HEK293 (cell line): ENCODE results near the gene S100A11.
A peak's percentile ranks its signal among the peaks of the same experiment; 100 is the strongest.

Source experiments
- CTCF ChIA-PET: fragments of 350-600 bp; formaldehyde crosslinking; extraction: SDS; loops from one replicate; lab custom pipeline; 2021; ENCODE audit warnings: antibody characterized with exemption; lab: Yijun Ruan, JAX
- POLR2A ChIA-PET: fragments of 300-600 bp; formaldehyde crosslinking; extraction: SDS; loops from one replicate; lab custom pipeline; 2020; ENCODE audit warnings: antibody characterized with exemption, inconsistent platforms; lab: Yijun Ruan, JAX
- H3K27ac ChIP-seq: fragments of 200-500 bp; sonication (Bioruptor generic); 2 replicates; pipeline ENCODE4 v1.5.1; 2014; ENCODE audit warnings: low read depth, low read length, control low read depth, inconsistent platforms; ENCODE audit errors: extremely low read depth
- H3K36me3 ChIP-seq, 2 experiments: fragments of 200-500 bp in 1 of 2; sonication (Bioruptor generic) in 1 of 2; 1 replicate in 1 of 2; 2 replicates in 1 of 2; pipeline ENCODE4 v1.5.1; 2014 to 2017; ENCODE audit warnings: inconsistent platforms in 2 of 2, low read length in 2 of 2; ENCODE audit not compliant: control insufficient read depth in 2 of 2, insufficient read depth in 1 of 2
- H3K4me1 ChIP-seq: fragments of 200-500 bp; sonication (Bioruptor generic); 2 replicates; pipeline ENCODE4 v1.5.1; 2014; ENCODE audit warnings: mild to moderate bottlenecking, low read length, inconsistent platforms; ENCODE audit not compliant: control insufficient read depth, insufficient read depth
- H3K4me3 ChIP-seq: 2 replicates; pipeline ENCODE4 v1.5.1; 2011; ENCODE audit warnings: low read depth, mild to moderate bottlenecking, control low read depth, low read length, moderate library complexity
- H3K9me3 ChIP-seq: fragments of 200-500 bp; sonication (Bioruptor generic); 2 replicates; pipeline ENCODE4 v1.5.1; 2014; ENCODE audit warnings: low read depth, low read length, inconsistent platforms; ENCODE audit not compliant: control insufficient read depth, insufficient read depth
- ATF2 ChIP-seq: fragments of 450-650 bp; formaldehyde crosslinking; IDR thresholded peaks from 2 replicates; pipeline ENCODE4 v1.5.1; 2016; ENCODE audit warnings: missing biosample characterization, missing genetic modification characterization, low read depth
- HOXC10 ChIP-seq: sonication (generic); formaldehyde crosslinking; IDR thresholded peaks from 2 replicates; pipeline ENCODE4 v1.8.1; 2023; ENCODE audit warnings: mild to moderate bottlenecking, missing genetic modification reagents
- IKZF3 ChIP-seq: fragments of 450-650 bp; IDR thresholded peaks from 2 replicates; pipeline ENCODE4 v1.5.0; 2018; ENCODE audit warnings: missing biosample characterization, mild to moderate bottlenecking, missing genetic modification characterization, moderate library complexity
- INSM2 ChIP-seq: fragments of 450-650 bp; formaldehyde crosslinking; IDR thresholded peaks from 2 replicates; pipeline ENCODE4 v1.5.1; 2016; ENCODE audit warnings: missing biosample characterization, missing genetic modification characterization
- KLF16 ChIP-seq: fragments of 450-650 bp; formaldehyde crosslinking; IDR thresholded peaks from 2 replicates; pipeline ENCODE4 v1.5.1; 2017; ENCODE audit warnings: missing biosample characterization, missing genetic modification characterization
- PATZ1 ChIP-seq: fragments of 450-650 bp; formaldehyde crosslinking; IDR thresholded peaks from 2 replicates; pipeline ENCODE4 v1.5.1; 2016; ENCODE audit warnings: missing biosample characterization, missing genetic modification characterization
- PRDM1 ChIP-seq: fragments of 450-650 bp; formaldehyde crosslinking; IDR thresholded peaks from 2 replicates; pipeline ENCODE4; 2016; ENCODE audit warnings: missing biosample characterization, missing genetic modification characterization
- PRDM4 ChIP-seq: fragments of 450-650 bp; formaldehyde crosslinking; IDR thresholded peaks from 2 replicates; pipeline ENCODE4 v1.5.1; 2017; ENCODE audit warnings: missing biosample characterization, missing genetic modification characterization
- TRIM28 ChIP-seq: IDR thresholded peaks from 2 replicates; pipeline ENCODE4 v1.6.1; 2011; ENCODE audit warnings: low read length, control low read depth, borderline replicate concordance
- ZBTB6 ChIP-seq: fragments of 450-650 bp; formaldehyde crosslinking; IDR thresholded peaks from 2 replicates; pipeline ENCODE4 v1.5.1; 2017; ENCODE audit warnings: missing biosample characterization, missing genetic modification characterization
- ZNF10 ChIP-seq: fragments of 450-650 bp; formaldehyde crosslinking; IDR thresholded peaks from 2 replicates; pipeline ENCODE4 v1.5.1; 2017; ENCODE audit warnings: missing biosample characterization, missing genetic modification characterization
- ZNF169 ChIP-seq: fragments of 450-650 bp; formaldehyde crosslinking; IDR thresholded peaks from 2 replicates; pipeline ENCODE4 v1.5.1; 2016; ENCODE audit warnings: missing biosample characterization, missing genetic modification characterization
- ZNF248 ChIP-seq: fragments of 450-650 bp; formaldehyde crosslinking; IDR thresholded peaks from 2 replicates; pipeline ENCODE4 v1.5.1; 2017; ENCODE audit warnings: missing biosample characterization, missing genetic modification characterization
- ZNF26 ChIP-seq: fragments of 450-650 bp; formaldehyde crosslinking; IDR thresholded peaks from 2 replicates; pipeline ENCODE4 v1.5.1; 2016; ENCODE audit warnings: missing biosample characterization, missing genetic modification characterization
- ZNF292 ChIP-seq: fragments of 450-650 bp; formaldehyde crosslinking; IDR thresholded peaks from 2 replicates; pipeline ENCODE4 v1.5.1; 2016; ENCODE audit warnings: low read depth, missing biosample characterization, missing genetic modification characterization, borderline replicate concordance
- ZNF324 ChIP-seq: fragments of 450-650 bp; formaldehyde crosslinking; IDR thresholded peaks from 2 replicates; pipeline ENCODE4 v1.5.1; 2016; ENCODE audit warnings: missing biosample characterization, missing genetic modification characterization
- ZNF341 ChIP-seq: fragments of 450-650 bp; formaldehyde crosslinking; IDR thresholded peaks from 2 replicates; pipeline ENCODE4; 2016; ENCODE audit warnings: low read depth, missing biosample characterization, missing genetic modification characterization
- ZNF354C ChIP-seq: fragments of 450-650 bp; formaldehyde crosslinking; IDR thresholded peaks from 2 replicates; pipeline ENCODE4 v1.5.1; 2016; ENCODE audit warnings: missing biosample characterization, missing genetic modification characterization, low read depth, borderline replicate concordance
- ZNF404 ChIP-seq: fragments of 450-650 bp; formaldehyde crosslinking; IDR thresholded peaks from 2 replicates; pipeline ENCODE4 v1.5.1; 2017; ENCODE audit warnings: missing biosample characterization, missing genetic modification characterization
- ZNF488 ChIP-seq: fragments of 450-650 bp; formaldehyde crosslinking; IDR thresholded peaks from 2 replicates; pipeline ENCODE4 v1.5.1; 2016; ENCODE audit warnings: missing biosample characterization, missing genetic modification characterization
- ZNF510 ChIP-seq: fragments of 450-650 bp; formaldehyde crosslinking; IDR thresholded peaks from 2 replicates; pipeline ENCODE4 v1.5.1; 2018; ENCODE audit warnings: mild to moderate bottlenecking, missing genetic modification characterization, missing biosample characterization; ENCODE audit not compliant: insufficient replicate concordance
- ZNF529 ChIP-seq: fragments of 450-650 bp; formaldehyde crosslinking; IDR thresholded peaks from 2 replicates; pipeline ENCODE4 v1.5.1; 2017; ENCODE audit warnings: missing genetic modification characterization, missing biosample characterization; ENCODE audit not compliant: insufficient replicate concordance
- ZNF580 ChIP-seq: fragments of 450-650 bp; formaldehyde crosslinking; IDR thresholded peaks from 2 replicates; pipeline ENCODE4 v1.5.1; 2016; ENCODE audit warnings: missing biosample characterization, missing genetic modification characterization
- ZNF654 ChIP-seq: fragments of 450-650 bp; formaldehyde crosslinking; IDR thresholded peaks from 2 replicates; pipeline ENCODE4 v1.5.1; 2016; ENCODE audit warnings: low read depth, missing biosample characterization, missing genetic modification characterization

Gene S100A11

GRCh38 chr1:151995774-151996173, 41.0 kb downstream of the S100A11 start:
- TF ChIP-seq ZNF529 (tag by site-specific recombination) = no peak
- no peak for TF ChIP-seq PATZ1 (tag by site-specific recombination)
- no peak for TF ChIP-seq ZNF292
- TF ChIP-seq KLF16 (tag by site-specific recombination) = no peak
- TF ChIP-seq IKZF3 (tag by site-specific recombination) = no peak
- no peak for TF ChIP-seq ZNF26 (tag by site-specific recombination)
- no peak for TF ChIP-seq ZNF404 (tag by site-specific recombination)
- TF ChIP-seq ZNF580 = no peak
- TF ChIP-seq ZNF654 (tag by site-specific recombination) = no peak
- TF ChIP-seq ZNF10 = no peak
- no peak for TF ChIP-seq ZNF324 (tag by site-specific recombination)
- no peak for TF ChIP-seq ZNF510 (tag by site-specific recombination)
- no peak for TF ChIP-seq ZNF488 (tag by site-specific recombination)
- TF ChIP-seq ZBTB6 (tag by site-specific recombination) = no peak
- TF ChIP-seq ZNF169 (tag by site-specific recombination) = no peak
- TF ChIP-seq PRDM1 (tag by site-specific recombination) = no peak
- no peak for TF ChIP-seq HOXC10 (CRISPR knock-in tag)
- TF ChIP-seq ZNF248 = no peak
- TF ChIP-seq, all 188 proteins: peak for 0
- Histone ChIP-seq H3K9me3 (no peaks in the 10 kb centered on the region), H3K4me1 (peaks cover 17% of the 10 kb centered on the region), H3K27ac (no peak overlapping the region), H3K36me3 (no peaks in the 10 kb centered on the region), H3K4me3 (no peak overlapping the region)
- POLR2A ChIA-PET = interaction anchor here (1.4 to 1.6 kb wide), 2 partner anchors 28 to 60 kb away, joined by 4 to 6 read pairs; no protein-coding TSS in a partner anchor
- CTCF ChIA-PET = interaction anchor here (0.5 to 11.2 kb wide), 18 partner anchors 8 to 303 kb away, joined by 3 to 409 read pairs (median 4); no protein-coding TSS in a partner anchor

GRCh38 chr1:151994956-151995355, 41.8 kb downstream of the S100A11 start:
- no peaks in the 10 kb centered on the region for H3K9me3 ChIP-seq
- ChIA-PET CTCF (interaction anchor here (0.6 to 11.2 kb wide), 8 partner anchors 12 to 384 kb away, joined by 3 to 409 read pairs (median 4); no protein-coding TSS in a partner anchor), POLR2A (interaction anchor here (0.7 to 1.6 kb wide), 3 partner anchors 19 to 59 kb away, joined by 3 to 6 read pairs (median 3); no protein-coding TSS in a partner anchor)
- peak overlapping the region; percentile 3; the same call in 1 of the 2 replicates for H3K27ac ChIP-seq
- peaks cover 24% of the 10 kb centered on the region for H3K4me1 ChIP-seq
- no peaks in the 10 kb centered on the region for H3K36me3 ChIP-seq
- no peak overlapping the region for H3K4me3 ChIP-seq
- TF ChIP-seq ZNF341 (tag by site-specific recombination) (peak; percentile 85), ATF2 (tag by site-specific recombination) (no peak), PRDM4 (no peak), INSM2 (peak; percentile 35; the same call in 1 of the 2 replicates), ZNF248 (no peak), ZNF354C (no peak), TRIM28 (no peak; the same call in 1 of the 2 replicates)
